ENCODE results near the gene YWHAG. TPM values are rescaled to one million over a fixed set of nuclear protein-coding genes. Genes with fewer than 3 reads are reported as not detected.
"Not testable (repeated sequence)": the region's sequence is repeated elsewhere in the genome, so short reads cannot be mapped to it uniquely, and the experiment has no call there.

Gene YWHAG
- total and polyA plus RNA-seq, 7 experiments from 2014 or later: 1.4 to 98.3 (median 35.1) TPM

DNA sequence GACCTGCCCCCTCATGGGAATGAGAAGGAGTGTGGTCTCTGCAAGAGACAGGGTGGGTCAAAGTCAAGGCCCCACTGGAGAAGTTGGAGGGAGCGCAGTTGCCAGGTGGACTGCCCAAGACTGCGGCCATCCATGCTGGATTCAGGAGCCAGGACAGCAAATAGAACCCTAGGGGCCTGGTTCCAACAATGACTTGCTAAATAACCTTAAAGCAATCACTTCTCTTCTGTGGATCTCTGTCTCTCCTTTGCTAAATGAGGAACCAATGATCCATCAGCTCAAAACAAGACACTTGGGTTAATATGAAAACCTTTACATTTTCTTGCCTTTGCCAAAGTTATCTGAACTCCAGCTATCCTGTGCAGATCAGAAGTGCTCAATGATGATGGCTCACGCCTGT, 12.6 kb upstream of the YWHAG start:
- no peaks in the 10 kb centered on the region for H3K9me3 ChIP-seq (ENCODE audit: control insufficient read depth in 2 of 3, low read length in 3 of 3)
- ChIA-PET POLR2A (no interaction called here), CTCF (interaction anchor here (0.7 kb wide), 1 partner anchor 100 kb away, joined by 4 read pairs; no protein-coding TSS in a partner anchor)
- ATAC-seq: no peak
- Mint-ChIP-seq H3K27ac (no peak overlapping the region), H3K4me1 (peaks cover 0 to 11% (median 0%) of the 10 kb centered on the region in 7 donors), H3K36me3 (no peaks in the 10 kb centered on the region), H3K27me3 (peaks cover 0 to 30% (median 0%) of the 10 kb centered on the region in 5 donors), H3K9me3 (peaks cover 0 to 2% (median 0%) of the 10 kb centered on the region in 11 donors), H3K4me3 (no peak overlapping the region)
- H3K27me3 ChIP-seq (ENCODE audit: control insufficient read depth in 2 of 2, insufficient read depth in 2 of 2, low read length in 2 of 2): no peaks in the 10 kb centered on the region
- intact Hi-C loops (cut with micrococcal nuclease): no loop called here
- H3K27ac ChIP-seq (ENCODE audit: low read depth, low read length): no peak overlapping the region
- no peaks in the 10 kb centered on the region for H3K36me3 ChIP-seq (ENCODE audit: control insufficient read depth in 2 of 3, insufficient read depth in 3 of 3, low read length in 3 of 3)
- no peak overlapping the region for H3K4me3 ChIP-seq (ENCODE audit: low read length)
- DNase-seq: no peak
- no peaks in the 10 kb centered on the region for H3K4me1 ChIP-seq (ENCODE audit: control insufficient read depth in 2 of 2, insufficient read depth in 2 of 2, low read length in 2 of 2)

DNA sequence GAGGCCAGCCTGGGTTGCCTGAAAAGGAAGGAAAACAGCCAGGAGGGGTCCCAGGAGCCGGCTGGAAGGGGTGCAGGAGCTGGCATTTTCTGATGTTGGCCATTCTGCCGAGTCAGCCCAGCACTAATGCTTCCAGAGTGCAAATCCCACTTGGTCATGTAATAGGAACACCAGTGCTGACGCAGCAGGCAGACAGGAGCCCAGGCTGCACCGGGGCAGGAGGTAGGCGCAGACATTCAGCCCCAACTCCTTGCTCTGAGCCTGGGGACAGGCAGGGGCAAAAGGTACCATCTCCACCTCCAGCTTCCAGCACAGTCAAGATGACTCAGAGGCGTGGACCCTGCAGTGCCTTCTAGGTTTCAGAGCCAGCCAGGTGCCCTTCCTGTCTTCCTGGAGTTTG, 10.2 kb upstream of the YWHAG start:
- no peaks in the 10 kb centered on the region for H3K27me3 ChIP-seq (ENCODE audit: control insufficient read depth in 2 of 2, insufficient read depth in 2 of 2, low read length in 2 of 2)
- H3K36me3 ChIP-seq (ENCODE audit: control insufficient read depth in 2 of 3, insufficient read depth in 3 of 3, low read length in 3 of 3): no peaks in the 10 kb centered on the region
- Mint-ChIP-seq H3K4me3 (no peak overlapping the region), H3K9me3 (peaks cover 0 to 2% (median 0%) of the 10 kb centered on the region in 11 donors), H3K27me3 (peaks cover 0 to 24% (median 0%) of the 10 kb centered on the region in 5 donors), H3K27ac (no peak overlapping the region), H3K4me1 (peaks cover 0 to 29% (median 8%) of the 10 kb centered on the region in 7 donors), H3K36me3 (no peaks in the 10 kb centered on the region)
- no peak overlapping the region for H3K27ac ChIP-seq (ENCODE audit: low read depth, low read length)
- no peak for DNase-seq
- no peaks in the 10 kb centered on the region for H3K9me3 ChIP-seq (ENCODE audit: control insufficient read depth in 2 of 3, low read length in 3 of 3)
- no peak for ATAC-seq
- no peaks in the 10 kb centered on the region for H3K4me1 ChIP-seq (ENCODE audit: control insufficient read depth in 2 of 2, insufficient read depth in 2 of 2, low read length in 2 of 2)
- ChIA-PET CTCF (interaction anchor here (0.7 kb wide), 1 partner anchor 349 kb away, joined by 3 read pairs; no protein-coding TSS in a partner anchor), POLR2A (no interaction called here)
- intact Hi-C loops (cut with micrococcal nuclease): no loop called here
- H3K4me3 ChIP-seq (ENCODE audit: low read length): no peak overlapping the region

DNA sequence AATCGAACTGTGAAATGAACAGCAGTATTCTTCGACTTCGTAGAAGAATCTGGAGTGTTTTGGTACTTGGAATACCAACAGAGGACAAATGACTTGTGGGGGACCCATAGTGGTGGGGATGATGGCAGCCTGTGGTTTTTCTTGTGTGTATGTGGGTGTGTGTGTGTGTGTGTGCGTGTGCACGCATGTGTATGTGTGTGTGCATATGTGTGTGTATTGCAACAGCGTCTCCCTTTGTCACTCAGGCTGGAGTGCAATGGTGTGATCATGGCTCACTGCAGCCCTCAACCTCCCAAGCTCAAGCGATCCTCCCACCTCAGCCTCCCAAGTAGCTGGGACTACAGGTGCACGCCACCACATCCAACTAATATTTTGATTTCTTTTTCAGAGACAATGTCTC, 9.4 kb upstream of the YWHAG start:
- Mint-ChIP-seq H3K27me3 (peaks cover 0 to 19% (median 0%) of the 10 kb centered on the region in 5 donors), H3K4me1 (peaks cover 0 to 26% (median 11%) of the 10 kb centered on the region in 7 donors)

DNA sequence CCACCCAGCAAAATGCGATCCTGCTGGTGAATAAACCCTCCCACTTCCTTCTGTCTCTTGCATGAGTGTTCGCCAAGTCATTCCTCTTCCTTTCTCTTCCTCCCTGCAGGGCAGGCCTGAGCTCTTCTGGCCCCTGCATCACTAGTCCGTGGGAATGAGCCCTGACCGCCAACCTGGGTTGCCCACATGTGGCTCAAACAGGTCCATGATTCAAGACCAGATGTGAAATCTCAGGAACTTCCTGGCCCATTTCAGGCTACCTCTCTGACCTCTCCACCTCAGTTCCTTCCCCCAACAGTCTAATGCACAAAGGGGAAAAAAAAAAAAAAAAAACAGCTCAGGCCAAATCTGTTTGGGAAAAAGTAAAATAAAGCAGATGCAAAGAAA, 5.4 kb upstream of the YWHAG start:
- H3K27ac Mint-ChIP-seq: peak overlapping the region in 4 of 9 donors; percentile 39 to 95 (median 68)
- no peak for DNase-seq
- no peak overlapping the region for H3K27ac ChIP-seq (ENCODE audit: low read depth, low read length)
- H3K9me3 ChIP-seq (ENCODE audit: control insufficient read depth in 2 of 3, low read length in 3 of 3): no peaks in the 10 kb centered on the region
- peak overlapping the region in 1 of 10 donors; percentile 76 for H3K4me3 Mint-ChIP-seq
- no peaks in the 10 kb centered on the region for H3K36me3 Mint-ChIP-seq
- no peaks in the 10 kb centered on the region for H3K27me3 ChIP-seq (ENCODE audit: control insufficient read depth in 2 of 2, insufficient read depth in 2 of 2, low read length in 2 of 2)
- intact Hi-C loops (cut with micrococcal nuclease): no loop called here
- peaks cover 0 to 4% of the 10 kb centered on the region in 2 donors for H3K4me1 ChIP-seq (ENCODE audit: control insufficient read depth in 2 of 2, insufficient read depth in 2 of 2, low read length in 2 of 2)
- H3K4me3 ChIP-seq (ENCODE audit: low read length): no peak overlapping the region
- no peak for ATAC-seq
- no peaks in the 10 kb centered on the region for H3K36me3 ChIP-seq (ENCODE audit: control insufficient read depth in 2 of 3, insufficient read depth in 3 of 3, low read length in 3 of 3)
- H3K27me3 Mint-ChIP-seq: peaks cover 0 to 9% (median 0%) of the 10 kb centered on the region in 5 donors
- H3K4me1 Mint-ChIP-seq: peaks cover 0 to 31% (median 13%) of the 10 kb centered on the region in 7 donors
- CTCF ChIA-PET: interaction anchor here (0.6 to 1.0 kb wide), 3 partner anchors 43 to 100 kb away, joined by 3 to 5 read pairs (median 3); no protein-coding TSS in a partner anchor
- POLR2A ChIA-PET: interaction anchor here (0.8 kb wide), 1 partner anchor 11 kb away, joined by 5 read pairs; no protein-coding TSS in a partner anchor
- no peaks in the 10 kb centered on the region for H3K9me3 Mint-ChIP-seq

More for the DNA sequence above, 9.4 kb upstream of the YWHAG start:
- Mint-ChIP-seq H3K27ac (no peak overlapping the region), H3K4me3 (no peak overlapping the region), H3K36me3 (no peaks in the 10 kb centered on the region), H3K9me3 (peaks cover 0 to 1% (median 0%) of the 10 kb centered on the region in 11 donors)
- DNase-seq (no peak), ATAC-seq (no peak)
- POLR2A ChIA-PET: interaction anchor here (1.3 kb wide), 1 partner anchor 18 kb away, joined by 4 read pairs; no protein-coding TSS in a partner anchor
- H3K4me3 ChIP-seq (ENCODE audit: low read length): no peak overlapping the region
- H3K36me3 ChIP-seq (ENCODE audit: control insufficient read depth in 2 of 3, insufficient read depth in 3 of 3, low read length in 3 of 3): no peaks in the 10 kb centered on the region
- no peaks in the 10 kb centered on the region for H3K9me3 ChIP-seq (ENCODE audit: control insufficient read depth in 2 of 3, low read length in 3 of 3)
- intact Hi-C loops (cut with micrococcal nuclease): no loop called here
- no peaks in the 10 kb centered on the region for H3K27me3 ChIP-seq (ENCODE audit: control insufficient read depth in 2 of 2, insufficient read depth in 2 of 2, low read length in 2 of 2)
- H3K27ac ChIP-seq (ENCODE audit: low read depth, low read length): no peak overlapping the region
- CTCF ChIA-PET: no interaction called here
- H3K4me1 ChIP-seq (ENCODE audit: control insufficient read depth in 2 of 2, insufficient read depth in 2 of 2, low read length in 2 of 2): no peaks in the 10 kb centered on the region

DNA sequence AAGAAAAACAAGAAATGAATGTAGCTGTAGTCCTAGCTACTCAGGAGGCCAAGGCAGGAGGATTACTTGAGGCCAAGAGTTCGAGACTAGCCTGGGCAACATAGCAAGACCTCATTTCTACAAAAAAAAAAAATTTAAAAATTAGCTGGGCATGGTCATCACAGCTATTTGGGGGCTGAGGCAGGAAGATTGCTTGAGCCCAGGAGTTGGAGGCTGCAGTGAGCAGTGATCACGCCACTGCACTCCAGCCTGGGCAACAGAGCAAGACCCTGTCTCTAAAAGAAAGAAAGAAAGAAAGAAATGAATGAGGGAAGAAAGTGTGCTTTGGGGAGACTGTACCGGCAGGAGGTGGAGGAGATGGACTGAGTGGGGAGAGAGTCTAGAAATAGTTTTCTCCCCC, 5.0 kb upstream of the YWHAG start:
- H3K27me3 Mint-ChIP-seq; H3K4me3 ChIP-seq (ENCODE audit: low read length); POLR2A ChIA-PET; H3K27ac ChIP-seq (ENCODE audit: low read depth, low read length); H3K36me3 Mint-ChIP-seq; DNase-seq; H3K27me3 ChIP-seq (ENCODE audit: control insufficient read depth in 2 of 2, insufficient read depth in 2 of 2, low read length in 2 of 2); H3K36me3 ChIP-seq (ENCODE audit: control insufficient read depth in 2 of 3, insufficient read depth in 3 of 3, low read length in 3 of 3); H3K9me3 Mint-ChIP-seq; ATAC-seq; H3K4me1 ChIP-seq (ENCODE audit: control insufficient read depth in 2 of 2, insufficient read depth in 2 of 2, low read length in 2 of 2); intact Hi-C loops (cut with micrococcal nuclease); H3K9me3 ChIP-seq (ENCODE audit: control insufficient read depth in 2 of 3, low read length in 3 of 3): not testable (repeated sequence)
- peak overlapping the region in 1 of 10 donors; percentile 76 for H3K4me3 Mint-ChIP-seq
- CTCF ChIA-PET: interaction anchor here (0.6 kb wide), 1 partner anchor 50 kb away, joined by 3 read pairs; no protein-coding TSS in a partner anchor
- H3K4me1 Mint-ChIP-seq: peaks cover 0 to 31% (median 13%) of the 10 kb centered on the region in 7 donors
- H3K27ac Mint-ChIP-seq: peak overlapping the region in 1 of 9 donors; percentile 95

DNA sequence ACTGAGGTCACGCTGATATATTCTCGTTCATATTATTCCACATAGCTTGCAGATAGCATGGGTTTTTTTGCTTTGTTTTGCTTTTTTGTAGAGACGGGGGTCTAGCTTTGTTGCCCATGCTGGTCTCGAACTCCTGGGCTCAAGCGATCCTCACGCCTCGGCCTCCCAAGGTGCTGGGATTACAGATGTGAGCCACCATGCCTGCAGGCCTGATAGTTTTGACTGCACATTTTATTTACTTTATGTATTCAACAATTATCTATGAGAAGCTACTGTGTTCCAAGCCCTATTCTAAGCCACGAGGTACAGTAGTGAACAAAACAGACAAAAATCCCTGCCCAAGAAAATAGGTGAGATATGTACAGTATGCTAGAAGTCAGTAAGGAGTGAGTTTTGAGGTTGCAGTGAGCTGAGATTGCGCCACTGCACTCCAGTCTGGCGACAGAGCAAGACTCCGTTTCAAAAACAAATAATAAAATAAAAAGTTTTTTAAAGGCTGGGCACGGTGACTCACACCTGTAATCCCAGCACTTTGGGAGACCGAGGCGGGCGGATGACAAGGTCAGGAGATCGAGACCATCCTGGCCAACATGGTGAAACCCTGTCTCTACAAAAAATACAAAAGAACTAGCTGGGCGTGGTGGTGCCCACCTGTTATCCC, 1.3 kb upstream of the YWHAG start:
- no peaks in the 10 kb centered on the region for H3K9me3 ChIP-seq (ENCODE audit: control insufficient read depth in 2 of 3, low read length in 3 of 3)
- peak overlapping the region; percentile 92 for H3K27ac ChIP-seq (ENCODE audit: low read depth, low read length)
- no peaks in the 10 kb centered on the region for H3K27me3 Mint-ChIP-seq
- ChIA-PET CTCF (interaction anchor here (1.0 to 2.3 kb wide), 5 partner anchors 36 to 182 kb away, joined by 3 to 15 read pairs (median 4); no protein-coding TSS in a partner anchor), POLR2A (interaction anchor here (0.8 to 4.2 kb wide), 5 partner anchors 28 to 68 kb away, joined by 3 to 57 read pairs (median 4); no protein-coding TSS in a partner anchor)
- peaks cover 0 to 8% (median 0%) of the 10 kb centered on the region in 3 experiments for H3K36me3 ChIP-seq (ENCODE audit: control insufficient read depth in 2 of 3, insufficient read depth in 3 of 3, low read length in 3 of 3)
- peaks cover 4 to 28% of the 10 kb centered on the region in 2 donors for H3K4me1 ChIP-seq (ENCODE audit: control insufficient read depth in 2 of 2, insufficient read depth in 2 of 2, low read length in 2 of 2)
- no peaks in the 10 kb centered on the region for H3K9me3 Mint-ChIP-seq
- ATAC-seq: no peak
- peak overlapping the region; percentile 66 to 99 (median 90) for H3K27ac Mint-ChIP-seq
- intact Hi-C loops (cut with micrococcal nuclease): loop anchor here (1.0 to 5.0 kb wide), 10 partner anchors 33 to 1703 kb away; partner anchors contain the start of genes GTF2I (in 2 of the 2), RHBDD2 (in 2 of the 2), HIP1 (in 1 of the 2) and POR (in 1 of the 2)
- DNase-seq: no peak
- H3K4me3 Mint-ChIP-seq: peak overlapping the region; percentile 84 to 99 (median 95)
- H3K27me3 ChIP-seq (ENCODE audit: control insufficient read depth in 2 of 2, insufficient read depth in 2 of 2, low read length in 2 of 2): no peaks in the 10 kb centered on the region
- peaks cover 22 to 47% (median 40%) of the 10 kb centered on the region in 7 donors for H3K4me1 Mint-ChIP-seq
- peaks cover 3 to 15% (median 9%) of the 10 kb centered on the region in 5 donors for H3K36me3 Mint-ChIP-seq
- peak overlapping the region; percentile 72 for H3K4me3 ChIP-seq (ENCODE audit: low read length)

Measured in naive thymus-derived CD4-positive, alpha-beta T cell (primary cell).